H1 (cell line): ENCODE results near the gene TCEANC.

ENCODE experiments used
- CBX8 ChIP-seq: fragments of 300-800, 300-1000 bp; sonication (generic); IDR thresholded peaks from 2 replicates; pipeline ENCODE4 v1.7.1; 2016; ENCODE audit warnings: low read depth, low read length, borderline replicate concordance
- CHD2 ChIP-seq: IDR thresholded peaks from 2 replicates; pipeline ENCODE4 v1.6.1; 2012; ENCODE audit warnings: low read length, improper control_type of control experiment
- CTCF ChIP-seq, 3 experiments: IDR thresholded peaks; 1 replicate in 2 of 3; 2 replicates in 1 of 3; pipeline versions ENCODE4 v1.5.1 to v1.6.1; 2011; ENCODE audit warnings: low read length in 3 of 3, mild to moderate bottlenecking in 3 of 3, inconsistent platforms in 2 of 3, low read depth in 1 of 3, moderate library complexity in 1 of 3; ENCODE audit not compliant: insufficient read depth in 1 of 3; ENCODE audit errors: control extremely low read depth in 1 of 3
- EZH2 ChIP-seq: fragments of 200-600 bp; sonication (generic); IDR thresholded peaks from 2 replicates; pipeline ENCODE4 v1.7.1; 2012; ENCODE audit warnings: low read depth, mild to moderate bottlenecking, moderate library complexity, low read length, inconsistent platforms; ENCODE audit not compliant: severe bottlenecking
- KDM1A ChIP-seq: fragments of 200-600, 300-600 bp; sonication (generic); IDR thresholded peaks from 2 replicates; pipeline ENCODE4 v1.7.1; 2016; ENCODE audit warnings: mild to moderate bottlenecking, low read length, borderline replicate concordance
- KDM5A ChIP-seq: fragments of 200-600 bp; IDR thresholded peaks from 2 replicates; pipeline ENCODE4 v1.7.1; 2012; ENCODE audit warnings: mild to moderate bottlenecking, low read length, inconsistent platforms, mixed read lengths
- MAFK ChIP-seq: IDR thresholded peaks from 2 replicates; pipeline ENCODE4 v1.6.1; 2012; ENCODE audit warnings: low read depth, mild to moderate bottlenecking, improper control_type of control experiment, low read length
- MAX ChIP-seq: IDR thresholded peaks from 2 replicates; pipeline ENCODE4 v1.6.1; 2012; ENCODE audit warnings: inconsistent platforms
- RFX5 ChIP-seq: IDR thresholded peaks from 2 replicates; pipeline ENCODE4 v1.6.1; 2011; ENCODE audit warnings: low read depth, low read length, improper control_type of control experiment, borderline replicate concordance
- SP2 ChIP-seq: IDR thresholded peaks from 2 replicates; pipeline ENCODE4 v1.6.1; 2012; ENCODE audit warnings: mild to moderate bottlenecking, low read length, inconsistent platforms
- SRF ChIP-seq: IDR thresholded peaks from 2 replicates; pipeline ENCODE4 v1.6.1; 2011; ENCODE audit warnings: mild to moderate bottlenecking, low read depth, low read length, moderate library complexity
- TBP ChIP-seq: IDR thresholded peaks from 2 replicates; pipeline ENCODE4 v1.6.1; 2011; ENCODE audit warnings: low read depth, low read length, improper control_type of control experiment
- USF2 ChIP-seq: IDR thresholded peaks from 2 replicates; pipeline ENCODE4 v1.6.1; 2011; ENCODE audit warnings: low read length, improper control_type of control experiment

GRCh38 chrX:13688958-13689740 is 36.2 kb downstream of the TCEANC start, which contains the start of gene RAB9A:
- no peak for TF ChIP-seq MAFK
- TF ChIP-seq MAX, result no peak
- TF ChIP-seq CTCF (IDR thresholded peaks at IDR 0.05; ENCODE audit: control extremely low read depth in 1 of 3, insufficient read depth in 1 of 3, low read depth in 1 of 3, low read length in 3 of 3), result no peak
- no peak for TF ChIP-seq EZH2
- no peak for TF ChIP-seq RFX5
- no peak for TF ChIP-seq USF2
- TF ChIP-seq KDM5A, result no peak
- no peak for TF ChIP-seq CHD2
- no peak for TF ChIP-seq SP2
- TF ChIP-seq TBP, result no peak
- no peak for TF ChIP-seq CBX8
- no peak for TF ChIP-seq SRF
- no peak for TF ChIP-seq KDM1A
